GM12878 (cell line): Measurements from ENCODE around the gene CDH18. TPM values are rescaled to one million over a fixed set of nuclear protein-coding genes. Genes with fewer than 3 reads are reported as not detected.

Experiments
- ATAC-seq: fragments of 200-7000 bp; cut with Tn5 transposase; 3 replicates; pipeline ENCODE4 v1.9.1; 2020; ENCODE audit warnings: mild to moderate bottlenecking, moderate library complexity
- BruUV-seq: library from RNA; stranded (reverse); fragments of 400-500 nt; replicated peaks from 2 replicates; lab custom pipeline; 2021; lab: Mats Ljungman, UMichigan
- CTCF ChIA-PET: fragments of 300-600 bp; sonication (Branson Sonifier 250); formaldehyde crosslinking; extraction: SDS; loops from one replicate; lab custom pipeline; 2021; ENCODE audit warnings: inconsistent platforms; lab: Yijun Ruan, JAX
- POLR2A ChIA-PET: fragments of 350-600 bp; formaldehyde crosslinking; extraction: SDS; loops from one replicate; lab custom pipeline; 2021; ENCODE audit warnings: inconsistent platforms; lab: Charles Lee
- RAD21 ChIA-PET: fragments of 300-600 bp; sonication (Branson Sonifier 250); formaldehyde crosslinking; loops from one replicate; lab custom pipeline; 2023; ENCODE audit warnings: antibody characterized with exemption; ENCODE audit not compliant: unreplicated experiment; lab: Charles Lee
- SMC1A ChIA-PET: fragments of 300-600 bp; sonication (Branson Sonifier 250); formaldehyde crosslinking; loops from one replicate; lab custom pipeline; 2023; ENCODE audit not compliant: unreplicated experiment, uncharacterized antibody; lab: Charles Lee
- DNase-seq: peaks from one replicate; pipeline ENCODE4 v3.0.0-alpha.2; 2011; ENCODE audit warnings: low read depth, low spot score
- FAIRE-seq: peaks from 3 replicates; lab custom pipeline; 2011; peaks lifted over from hg19 to GRCh38; lab: Jason Lieb, UNC
- H2AFZ ChIP-seq: 2 replicates; pipeline ENCODE4 v1.6.0; 2011; ENCODE audit warnings: low read depth, low read length, control low read depth; ENCODE audit not compliant: control insufficient read depth
- H3K27ac ChIP-seq: 2 replicates; pipeline ENCODE4 v1.5.1; 2011; ENCODE audit warnings: control low read depth; ENCODE audit not compliant: control insufficient read depth, insufficient read depth
- H3K27me3 ChIP-seq, 2 experiments: replicated peaks in 1 of 2; 2 replicates each; pipeline versions ENCODE4 v1.6.0 to v1.6.1; 2011; ENCODE audit warnings: low read length in 1 of 2; ENCODE audit not compliant: control insufficient read depth in 2 of 2, insufficient read depth in 2 of 2
- H3K36me3 ChIP-seq, 2 experiments: 2 replicates each; pipeline ENCODE4 v1.5.1; 2011; ENCODE audit warnings: low read length in 1 of 2; ENCODE audit not compliant: control insufficient read depth in 2 of 2, insufficient read depth in 2 of 2
- H3K4me1 ChIP-seq: 2 replicates; pipeline ENCODE4 v1.6.1; 2011; ENCODE audit warnings: mild to moderate bottlenecking, low read length, moderate library complexity, mixed read lengths; ENCODE audit not compliant: control insufficient read depth, insufficient read depth
- H3K4me2 ChIP-seq: 2 replicates; pipeline ENCODE4 v1.6.0; 2011; ENCODE audit warnings: control low read depth; ENCODE audit not compliant: control insufficient read depth, insufficient read depth
- H3K4me3 ChIP-seq: fragments of 200-600 bp; sonication (generic); 2 replicates; pipeline ENCODE4 v1.5.1; 2016
- H3K79me2 ChIP-seq: 2 replicates; pipeline ENCODE4 v1.6.0; 2011; ENCODE audit warnings: low read length; ENCODE audit not compliant: control insufficient read depth, insufficient read depth
- H3K9ac ChIP-seq: 2 replicates; pipeline ENCODE4 v1.8.0; 2011; ENCODE audit warnings: low read length, control low read depth, mixed read lengths; ENCODE audit not compliant: control insufficient read depth, insufficient read depth
- H3K9me3 ChIP-seq: replicated peaks from 3 replicates; pipeline ENCODE4 v1.5.1; 2011; ENCODE audit warnings: mild to moderate bottlenecking, low read length; ENCODE audit not compliant: control insufficient read depth, insufficient read depth
- H4K20me1 ChIP-seq: 2 replicates; pipeline ENCODE4 v1.6.0; 2011; ENCODE audit not compliant: control insufficient read depth, insufficient read depth
- ASH2L ChIP-seq: fragments of 300-600, 200-600 bp; sonication (generic); IDR thresholded peaks from 2 replicates; pipeline ENCODE4 v1.6.1; 2017; ENCODE audit warnings: low read depth, mild to moderate bottlenecking, borderline replicate concordance
- ATF7 ChIP-seq: fragments of 450-650 bp; IDR thresholded peaks from 2 replicates; pipeline ENCODE4 v1.6.1; 2016; ENCODE audit warnings: low read depth, mild to moderate bottlenecking
- BACH1 ChIP-seq: fragments of 450-650 bp; IDR thresholded peaks from 2 replicates; pipeline ENCODE4 v1.6.1; 2017; ENCODE audit warnings: mild to moderate bottlenecking, borderline replicate concordance
- CHD4 ChIP-seq: fragments of 200-600 bp; sonication (generic); IDR thresholded peaks from 2 replicates; pipeline ENCODE4 v1.6.1; 2016; ENCODE audit warnings: mild to moderate bottlenecking
- EP300 ChIP-seq, 2 experiments: fragments of 150-350 bp in 1 of 2; IDR thresholded peaks; 2 replicates each; pipeline ENCODE4 v1.6.1; 2011 to 2012; ENCODE audit warnings: low read depth in 2 of 2, low read length in 2 of 2, borderline replicate concordance in 1 of 2, improper control_type of control experiment in 1 of 2, inconsistent platforms in 1 of 2; ENCODE audit not compliant: control insufficient read depth in 1 of 2
- FOS ChIP-seq: IDR thresholded peaks from 3 replicates; pipeline ENCODE4 v1.6.1; 2011; ENCODE audit warnings: borderline replicate concordance; ENCODE audit not compliant: insufficient read length; ENCODE audit errors: extremely low read depth
- HCFC1 ChIP-seq: fragments of 150-350 bp; IDR thresholded peaks from 2 replicates; pipeline ENCODE4 v1.6.1; 2014; ENCODE audit warnings: low read length
- HDGF ChIP-seq: fragments of 450-650 bp; IDR thresholded peaks from 2 replicates; pipeline ENCODE4 v1.6.1; 2016; ENCODE audit warnings: antibody characterized with exemption
- IKZF1 ChIP-seq: fragments of 450-650 bp; conservative IDR thresholded peaks from 2 replicates; pipeline ENCODE4 v1.6.1; 2017; ENCODE audit warnings: antibody characterized with exemption, mild to moderate bottlenecking
- PBX3 ChIP-seq: IDR thresholded peaks from 2 replicates; pipeline ENCODE4 v1.6.1; 2011; ENCODE audit warnings: mild to moderate bottlenecking, low read depth, low read length, moderate library complexity; ENCODE audit not compliant: insufficient replicate concordance
- RBBP5 ChIP-seq: fragments of 200-600 bp; sonication (generic); conservative IDR thresholded peaks from 2 replicates; pipeline ENCODE4 v1.6.1; 2016
- RCOR1 ChIP-seq: conservative IDR thresholded peaks from 2 replicates; pipeline ENCODE4 v1.6.1; 2012; ENCODE audit warnings: low read depth, low read length, improper control_type of control experiment
- SREBF1 ChIP-seq: IDR thresholded peaks from 2 replicates; pipeline ENCODE4 v1.6.1; 2012; ENCODE audit warnings: mild to moderate bottlenecking, low read length
- TBL1XR1 ChIP-seq: IDR thresholded peaks from 2 replicates; pipeline ENCODE4 v1.6.1; 2012; ENCODE audit warnings: low read depth, low read length, improper control_type of control experiment
- ZNF384 ChIP-seq: IDR thresholded peaks from 2 replicates; pipeline ENCODE4 v1.6.1; 2012; ENCODE audit warnings: low read depth, mild to moderate bottlenecking, low read length, improper control_type of control experiment, borderline replicate concordance
- WGBS: methylation state at CpG from one replicate; pipeline ENCODE4 v1.1.6; 2016; ENCODE audit warnings: low lambda C conversion rate; ENCODE audit not compliant: insufficient replicate concordance, insufficient coverage; ENCODE audit errors: missing lambda C conversion rate; 5-methylcytosine and 5-hydroxymethylcytosine counted together
- in situ Hi-C: fragments of 300-500 bp; cut with MboI; formaldehyde crosslinking; loops from 9 replicates; pipeline ENCODE4 v1.14.3; 2018; ENCODE audit warnings: mixed read lengths
- intact Hi-C: fragments of 100-400 bp; cut with micrococcal nuclease; formaldehyde crosslinking; loops from one replicate; pipeline ENCODE4 v1.14.2; 2022; ENCODE audit not compliant: unreplicated experiment
- polyA plus RNA-seq, 11 experiments: library from polyadenylated mRNA; depleted of rRNA in 4 of 11; unstranded in 6 of 11; stranded (reverse) in 5 of 11; fragments of >200 nt; fragmentation: Nextera tagmentation in 4 of 11; fragmentation: Illumina TruSeq in 1 of 11; extraction: Ambion mirVana in 4 of 11; extraction: Trizol in 1 of 11; gene quantifications; 1 replicate in 1 of 11; 2 replicates in 10 of 11; pipeline versions ENCODE4 v1.2.1 to v1.2.3, GENCODE V29; 2011 to 2016; ENCODE audit warnings: inconsistent platforms in 2 of 11, missing spikeins in 2 of 11, low read depth in 1 of 11
- total RNA-seq, 4 experiments: library from RNA; depleted of rRNA in 3 of 4; stranded (reverse); fragments of >200 nt in 3 of 4; fragmentation: Illumina TruSeq in 1 of 4; extraction: Trizol in 1 of 4; gene quantifications; 2 replicates each; pipeline versions ENCODE4 v1.2.1 to v1.2.3, GENCODE V29; 2013 to 2021
- TF ChIP-seq, protein P1 (sequence below): IDR thresholded peaks from 2 replicates; pipeline ENCODE4 v1.6.1; 2011; ENCODE audit warnings: borderline replicate concordance, low read depth, mild to moderate bottlenecking, moderate library complexity, mixed read lengths, low read length; ENCODE audit not compliant: insufficient read depth; ENCODE audit errors: extremely low read length

CDH18 gene
- total and polyA plus RNA-seq, 10 of the 15 experiments (the other 5 are each of a cell fraction or from before 2014, with no cell fraction given): 0.41 TPM; not detected in 9

GRCh38 chr5:19685473-19685872, 302.5 kb downstream of the CDH18 start:
- no peaks in the 10 kb centered on the region for H3K27me3 ChIP-seq
- RAD21 ChIA-PET: no interaction called here
- FAIRE-seq (no peak), ATAC-seq (no peak)
- no peak overlapping the region for H3K4me3 ChIP-seq
- H3K36me3 ChIP-seq: no peaks in the 10 kb centered on the region
- CTCF ChIA-PET: no interaction called here
- no peak for TF ChIP-seq ASH2L
- no peak for TF ChIP-seq HDGF
- no peak for TF ChIP-seq CHD4
- TF ChIP-seq PBX3: no peak
- no peak for TF ChIP-seq BACH1
- no peak for TF ChIP-seq RCOR1
- no peak for TF ChIP-seq EP300 (IDR thresholded peaks at IDR 0.05; ENCODE audit: borderline replicate concordance in 1 of 2, control insufficient read depth in 1 of 2, low read depth in 2 of 2, low read length in 2 of 2)
- no peak for TF ChIP-seq ZNF384
- TF ChIP-seq RBBP5: no peak
- no peak for TF ChIP-seq SREBF1
- TF ChIP-seq, protein P1, sequence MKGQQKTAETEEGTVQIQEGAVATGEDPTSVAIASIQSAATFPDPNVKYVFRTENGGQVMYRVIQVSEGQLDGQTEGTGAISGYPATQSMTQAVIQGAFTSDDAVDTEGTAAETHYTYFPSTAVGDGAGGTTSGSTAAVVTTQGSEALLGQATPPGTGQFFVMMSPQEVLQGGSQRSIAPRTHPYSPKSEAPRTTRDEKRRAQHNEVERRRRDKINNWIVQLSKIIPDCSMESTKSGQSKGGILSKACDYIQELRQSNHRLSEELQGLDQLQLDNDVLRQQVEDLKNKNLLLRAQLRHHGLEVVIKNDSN: no peak
- TF ChIP-seq HCFC1: no peak
- TF ChIP-seq ATF7: no peak
- TF ChIP-seq FOS: no peak
- TF ChIP-seq IKZF1: no peak
- TF ChIP-seq TBL1XR1: no peak
- TF ChIP-seq, all 136 proteins: peak for 0
- Histone ChIP-seq H3K9me3 (no peaks in the 10 kb centered on the region), H3K79me2 (no peaks in the 10 kb centered on the region), H3K4me1 (no peaks in the 10 kb centered on the region), H4K20me1 (no peaks in the 10 kb centered on the region), H3K4me2 (no peak overlapping the region), H2AFZ (no peak overlapping the region), H3K27ac (no peak overlapping the region), H3K9ac (no peak overlapping the region)
- SMC1A ChIA-PET: no interaction called here
- in situ Hi-C loops: no loop called here
- 63% methylated on average over 3 of the region's 3 CpGs for WGBS
- no peak for DNase-seq
- POLR2A ChIA-PET: no interaction called here
- intact Hi-C loops: no loop called here
- no TSS peak for BruUV-seq
